Measurements from ENCODE around the gene TGM2.

TGM2 gene

DNA sequence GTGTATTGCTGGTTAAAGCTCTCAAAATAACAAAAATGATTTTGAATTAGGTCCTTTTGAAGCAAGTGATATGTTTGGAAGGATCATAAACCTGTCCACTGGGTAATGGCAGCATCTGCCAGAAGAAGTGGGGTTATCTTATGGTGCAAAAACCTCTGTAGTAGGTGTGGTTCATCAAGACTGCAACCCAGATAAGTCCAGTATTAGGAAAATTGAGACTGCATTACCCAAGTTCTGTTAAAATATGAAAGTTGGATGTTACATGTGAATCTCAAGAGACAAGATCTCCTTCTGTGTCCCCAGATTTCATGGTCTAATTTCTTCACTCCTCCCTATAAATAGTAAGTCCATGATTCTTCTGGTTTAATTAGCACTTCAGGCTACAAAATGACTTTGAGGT is 72.2 kb downstream of the TGM2 start:
- DNase-seq (ENCODE audit: low read depth in 2 of 2), result no peak

GRCh38 chr20:38092260-38092857 is 72.7 kb downstream of the TGM2 start:
- DNase-seq (ENCODE audit: low read depth in 2 of 2), result no peak

GRCh38 chr20:38091441-38092216 is 73.4 kb downstream of the TGM2 start:
- DNase-seq (ENCODE audit: low read depth in 2 of 2), result no peak

- DNase-seq (ENCODE audit: low read depth in 2 of 2), result no peak
Measured at GRCh38 chr20:38090061-38090460, 75.0 kb downstream of the TGM2 start.

DNA sequence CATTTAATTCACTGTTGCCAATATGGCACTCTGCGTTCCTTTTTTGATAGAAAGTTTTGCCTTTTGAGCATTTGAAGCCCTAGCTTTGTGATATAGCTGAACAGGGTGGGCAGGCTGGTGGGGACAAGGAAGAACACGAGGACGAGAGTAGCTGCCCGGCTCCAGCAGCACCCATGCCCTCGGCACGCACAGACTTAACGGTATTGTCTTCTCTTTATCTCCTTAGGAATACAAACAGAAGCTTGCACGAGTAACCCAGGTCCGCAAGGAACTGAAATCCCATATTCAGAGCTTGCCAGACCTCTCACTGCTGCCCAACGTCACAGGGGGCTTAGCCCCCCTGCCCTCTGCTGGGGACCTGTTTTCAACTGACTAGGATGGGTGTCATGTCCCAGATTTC is 75.6 kb downstream of the TGM2 start:
- DNase-seq (ENCODE audit: low read depth in 2 of 2), result no peak

- DNase-seq (ENCODE audit: low read depth in 2 of 2), result no peak
Measured at GRCh38 chr20:38085026-38085425, 80.0 kb downstream of the TGM2 start.

- DNase-seq (ENCODE audit: low read depth in 2 of 2), result no peak
Measured at GRCh38 chr20:38084425-38084951, 80.6 kb downstream of the TGM2 start.

- DNase-seq (ENCODE audit: low read depth in 2 of 2), result no peak
Measured at GRCh38 chr20:38083338-38084048, 81.6 kb downstream of the TGM2 start.

DNA sequence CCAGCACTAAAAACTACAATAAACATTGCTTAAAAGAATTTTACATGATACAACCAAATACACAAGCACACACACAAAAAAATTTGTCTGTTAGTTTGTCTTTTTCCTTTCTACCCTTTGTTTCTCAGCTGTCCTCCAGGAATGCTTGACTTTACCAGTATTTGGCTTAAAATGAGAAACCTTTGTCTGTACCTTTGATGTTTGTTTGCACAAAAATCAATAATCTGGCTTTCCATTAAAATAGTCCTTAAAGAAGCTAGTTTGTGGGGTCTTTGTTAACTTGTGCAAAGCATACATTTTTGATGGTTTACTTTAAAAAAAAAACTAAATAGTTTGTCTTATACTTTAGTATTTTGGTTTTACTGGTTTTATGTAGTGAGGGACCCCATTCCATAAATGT is 82.2 kb downstream of the TGM2 start:
- no peak for DNase-seq (ENCODE audit: low read depth in 2 of 2)

- DNase-seq (ENCODE audit: low read depth in 2 of 2), result no peak
Measured at GRCh38 chr20:38081575-38081974, 83.5 kb downstream of the TGM2 start.

- DNase-seq (ENCODE audit: low read depth in 2 of 2), result no peak
Measured at GRCh38 chr20:38079353-38079752, 85.7 kb downstream of the TGM2 start.

DNA sequence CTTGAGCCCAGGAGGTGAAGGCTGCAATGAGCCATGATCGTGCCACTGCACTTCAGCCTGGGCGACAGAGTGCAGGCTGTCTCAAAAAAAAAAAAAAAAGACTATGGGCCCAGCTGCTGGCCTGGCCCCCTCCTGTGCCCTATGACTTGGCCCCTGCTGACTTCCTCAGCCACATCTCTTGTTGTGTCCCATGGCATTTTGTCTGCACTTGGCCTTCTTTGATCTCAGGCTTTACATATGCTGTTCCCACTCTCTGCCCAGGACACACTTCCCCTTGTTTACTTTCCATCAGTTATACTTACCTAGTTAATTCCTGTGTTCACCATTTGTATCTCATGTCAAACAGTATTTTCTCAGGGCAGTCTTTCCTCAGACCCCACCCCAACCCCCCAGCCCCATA is 87.0 kb downstream of the TGM2 start:
- DNase-seq (ENCODE audit: low read depth in 2 of 2), result no peak

All from stimulated activated CD8-positive, alpha-beta memory T cell treated with anti-CD3 and anti-CD28 coated beads, Interleukin-7, amount 100 ng/mL, for 1 hour (primary cell).